ENCODE data around the gene PTOV1. TPM values are rescaled to one million over a fixed set of nuclear protein-coding genes. Genes with fewer than 3 reads are reported as not detected.

Gene PTOV1
- total and polyA plus RNA-seq, 2 of the 13 experiments (the other 11 are each of a cell fraction or from before 2014, with no cell fraction given), result 63.5 to 68.5 TPM

- TF ChIP-seq GMEB2 (CRISPR knock-in tag; IDR thresholded peaks at IDR 0.05; ENCODE audit: low read depth), result peak; percentile 0; the same call in 1 of the 2 replicates
- TF ChIP-seq ZNF570 (CRISPR knock-in tag; IDR thresholded peaks at IDR 0.05; ENCODE audit: borderline replicate concordance), result 0 out of 2 replicates have a peak, but pooled peaks have one; percentile 69
- TF ChIP-seq ZC3H4 (CRISPR knock-in tag; IDR thresholded peaks at IDR 0.05; ENCODE audit: borderline replicate concordance), result no peak
- no peak for TF ChIP-seq ZNF260 (CRISPR knock-in tag; IDR thresholded peaks at IDR 0.05; ENCODE audit: borderline replicate concordance, low read depth)
- TF ChIP-seq, protein P1, sequence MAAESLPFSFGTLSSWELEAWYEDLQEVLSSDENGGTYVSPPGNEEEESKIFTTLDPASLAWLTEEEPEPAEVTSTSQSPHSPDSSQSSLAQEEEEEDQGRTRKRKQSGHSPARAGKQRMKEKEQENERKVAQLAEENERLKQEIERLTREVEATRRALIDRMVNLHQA (CRISPR knock-in tag; IDR thresholded peaks at IDR 0.05), result no peak
- TF ChIP-seq, protein P2, sequence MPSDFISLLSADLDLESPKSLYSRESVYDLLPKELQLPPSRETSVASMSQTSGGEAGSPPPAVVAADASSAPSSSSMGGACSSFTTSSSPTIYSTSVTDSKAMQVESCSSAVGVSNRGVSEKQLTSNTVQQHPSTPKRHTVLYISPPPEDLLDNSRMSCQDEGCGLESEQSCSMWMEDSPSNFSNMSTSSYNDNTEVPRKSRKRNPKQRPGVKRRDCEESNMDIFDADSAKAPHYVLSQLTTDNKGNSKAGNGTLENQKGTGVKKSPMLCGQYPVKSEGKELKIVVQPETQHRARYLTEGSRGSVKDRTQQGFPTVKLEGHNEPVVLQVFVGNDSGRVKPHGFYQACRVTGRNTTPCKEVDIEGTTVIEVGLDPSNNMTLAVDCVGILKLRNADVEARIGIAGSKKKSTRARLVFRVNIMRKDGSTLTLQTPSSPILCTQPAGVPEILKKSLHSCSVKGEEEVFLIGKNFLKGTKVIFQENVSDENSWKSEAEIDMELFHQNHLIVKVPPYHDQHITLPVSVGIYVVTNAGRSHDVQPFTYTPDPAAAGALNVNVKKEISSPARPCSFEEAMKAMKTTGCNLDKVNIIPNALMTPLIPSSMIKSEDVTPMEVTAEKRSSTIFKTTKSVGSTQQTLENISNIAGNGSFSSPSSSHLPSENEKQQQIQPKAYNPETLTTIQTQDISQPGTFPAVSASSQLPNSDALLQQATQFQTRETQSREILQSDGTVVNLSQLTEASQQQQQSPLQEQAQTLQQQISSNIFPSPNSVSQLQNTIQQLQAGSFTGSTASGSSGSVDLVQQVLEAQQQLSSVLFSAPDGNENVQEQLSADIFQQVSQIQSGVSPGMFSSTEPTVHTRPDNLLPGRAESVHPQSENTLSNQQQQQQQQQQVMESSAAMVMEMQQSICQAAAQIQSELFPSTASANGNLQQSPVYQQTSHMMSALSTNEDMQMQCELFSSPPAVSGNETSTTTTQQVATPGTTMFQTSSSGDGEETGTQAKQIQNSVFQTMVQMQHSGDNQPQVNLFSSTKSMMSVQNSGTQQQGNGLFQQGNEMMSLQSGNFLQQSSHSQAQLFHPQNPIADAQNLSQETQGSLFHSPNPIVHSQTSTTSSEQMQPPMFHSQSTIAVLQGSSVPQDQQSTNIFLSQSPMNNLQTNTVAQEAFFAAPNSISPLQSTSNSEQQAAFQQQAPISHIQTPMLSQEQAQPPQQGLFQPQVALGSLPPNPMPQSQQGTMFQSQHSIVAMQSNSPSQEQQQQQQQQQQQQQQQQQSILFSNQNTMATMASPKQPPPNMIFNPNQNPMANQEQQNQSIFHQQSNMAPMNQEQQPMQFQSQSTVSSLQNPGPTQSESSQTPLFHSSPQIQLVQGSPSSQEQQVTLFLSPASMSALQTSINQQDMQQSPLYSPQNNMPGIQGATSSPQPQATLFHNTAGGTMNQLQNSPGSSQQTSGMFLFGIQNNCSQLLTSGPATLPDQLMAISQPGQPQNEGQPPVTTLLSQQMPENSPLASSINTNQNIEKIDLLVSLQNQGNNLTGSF (CRISPR knock-in tag; IDR thresholded peaks at IDR 0.05), result no peak
- peak; percentile 82 for TF ChIP-seq CREM (IDR thresholded peaks at IDR 0.05)
- no peak for TF ChIP-seq CREM (CRISPR knock-in tag; IDR thresholded peaks at IDR 0.05)
- no peak for TF ChIP-seq GPBP1L1 (CRISPR knock-in tag; IDR thresholded peaks at IDR 0.05)
- no peak for TF ChIP-seq PCBP2 (optimal IDR thresholded peaks at IDR 0.05; ENCODE audit: low read depth, low read length, poor library complexity, severe bottlenecking)
- TF ChIP-seq DPF2 (CRISPR knock-in tag; IDR thresholded peaks at IDR 0.05; ENCODE audit: borderline replicate concordance, low read depth), result no peak
- TF ChIP-seq RBM39 (IDR thresholded peaks at IDR 0.05; ENCODE audit: low read depth, low read length, poor library complexity, severe bottlenecking), result peak; percentile 31
- no peak for TF ChIP-seq ZEB1 (IDR thresholded peaks at IDR 0.05; ENCODE audit: insufficient replicate concordance, low read depth)
- no peak for TF ChIP-seq ZNF256 (CRISPR knock-in tag; conservative IDR thresholded peaks at IDR 0.05)
- no peak for TF ChIP-seq RELA (CRISPR knock-in tag; IDR thresholded peaks at IDR 0.05)
- TF ChIP-seq RARG (CRISPR knock-in tag; IDR thresholded peaks at IDR 0.05; ENCODE audit: low read depth), result no peak
- TF ChIP-seq MIER3 (CRISPR knock-in tag; IDR thresholded peaks at IDR 0.05; ENCODE audit: borderline replicate concordance), result 0 out of 2 replicates have a peak, but pooled peaks have one; percentile 55
- TF ChIP-seq KMT2B (CRISPR knock-in tag; IDR thresholded peaks at IDR 0.05), result peak; percentile 57
- no peak for TF ChIP-seq ZNF781 (CRISPR knock-in tag; IDR thresholded peaks at IDR 0.05; ENCODE audit: borderline replicate concordance, not compliant biosample characterization)
- TF ChIP-seq MXD3 (CRISPR knock-in tag; IDR thresholded peaks at IDR 0.05), result peak; percentile 86
Measured at GRCh38 chr19:49869484-49870308, 18.7 kb downstream of the PTOV1 start (continued).

Data from HepG2 (cell line).